NCI-H524 treated with DMSO at 0.1 percent for 48 hours (cell line): Measurements from ENCODE around the gene ALDH1A3.
"Not testable (repeated sequence)": the region's sequence is repeated elsewhere in the genome, so short reads cannot be mapped to it uniquely, and the experiment has no call there.

Experiments used
- DNase-seq: peaks from one replicate; lab custom pipeline; 2025; lab: John Stamatoyannopoulos, UW

Gene ALDH1A3

DNA sequence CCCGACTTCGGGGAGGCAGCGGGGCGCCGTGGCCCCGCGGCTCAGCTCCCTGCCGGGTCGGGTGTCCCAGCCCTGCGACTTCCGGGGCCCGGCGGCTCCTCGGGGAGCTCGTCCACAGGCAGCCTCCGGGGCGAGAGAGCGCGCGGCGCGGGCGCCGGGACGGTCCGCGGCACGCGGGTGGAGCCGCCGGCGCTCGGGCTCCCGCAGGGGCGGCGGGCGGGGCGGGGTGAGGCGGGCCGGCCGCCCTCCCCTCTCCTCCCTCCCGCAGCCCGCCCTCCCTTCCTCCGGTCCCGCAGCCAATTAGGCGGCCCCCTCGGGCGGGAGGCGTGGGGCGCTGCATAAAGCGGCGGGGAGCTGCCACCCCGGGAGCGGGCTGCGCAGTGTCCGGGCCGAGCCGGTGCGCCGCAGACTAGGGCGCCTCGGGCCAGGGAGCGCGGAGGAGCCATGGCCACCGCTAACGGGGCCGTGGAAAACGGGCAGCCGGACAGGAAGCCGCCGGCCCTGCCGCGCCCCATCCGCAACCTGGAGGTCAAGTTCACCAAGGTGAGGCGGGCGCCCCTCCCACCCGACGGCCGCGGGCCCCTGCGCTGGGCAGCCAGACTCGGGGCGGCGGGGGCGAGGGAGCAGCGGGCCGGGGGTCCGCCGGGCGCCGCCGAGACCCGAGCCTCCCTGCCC, at the start of gene ALDH1A3:
Gene ALDH1A3, plus strand, starts transcription at position 368 of the 675 bp plus-strand sequence. Its CDS starts 77 bp downstream, at position 445.
- DNase-seq, result no peak

DNA sequence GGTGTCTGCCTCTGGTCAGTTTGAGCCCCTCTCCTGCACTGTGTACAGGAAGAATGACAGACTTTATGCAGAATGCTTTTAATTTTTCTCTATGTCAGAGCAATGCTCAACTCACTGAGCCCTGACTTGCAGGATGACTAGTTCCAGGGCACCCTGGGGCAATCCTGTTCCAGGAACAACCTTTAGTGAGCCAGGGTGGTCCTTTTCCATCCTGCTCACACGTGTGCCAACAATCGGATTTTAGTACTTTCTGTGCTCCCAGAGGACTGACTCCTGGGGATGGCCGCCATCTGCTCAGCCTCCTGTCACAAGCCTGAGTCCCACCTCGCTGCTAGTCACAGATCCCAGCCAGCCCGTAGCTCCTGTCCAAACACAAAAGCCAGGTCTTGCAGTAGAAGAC, 48.2 kb upstream of the ALDH1A3 start:
- peak; percentile 74 for DNase-seq

- DNase-seq, result no peak
Measured at GRCh38 chr15:100832149-100832942, 47.3 kb upstream of the ALDH1A3 start.

- no peak for DNase-seq
Measured at GRCh38 chr15:100833417-100834389, 45.9 kb upstream of the ALDH1A3 start.

GRCh38 chr15:100834731-100835130, 44.9 kb upstream of the ALDH1A3 start:
- no peak for DNase-seq

GRCh38 chr15:100835636-100836035, 44.0 kb upstream of the ALDH1A3 start:
- DNase-seq, result no peak

GRCh38 chr15:100836501-100836900, 43.1 kb upstream of the ALDH1A3 start:
- DNase-seq, result no peak

DNA sequence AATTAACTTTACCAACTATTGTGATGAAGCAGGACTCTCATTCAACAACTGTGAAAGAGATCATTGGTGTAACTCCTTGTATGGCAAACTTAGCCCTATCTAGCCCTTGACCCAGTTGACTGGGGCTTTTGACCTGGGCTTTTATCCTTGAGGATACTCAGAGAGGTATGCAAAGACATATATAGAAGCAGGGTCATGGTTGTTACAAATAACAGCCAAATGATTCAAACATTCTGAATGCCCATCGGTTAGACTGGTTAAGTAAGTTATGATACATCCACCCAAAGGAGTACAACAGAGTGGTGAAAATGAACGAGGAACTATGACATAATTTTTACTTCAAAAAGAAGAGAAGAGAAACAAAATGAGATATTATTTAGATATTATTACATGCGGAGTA, 38.2 kb upstream of the ALDH1A3 start:
- no peak for DNase-seq

DNA sequence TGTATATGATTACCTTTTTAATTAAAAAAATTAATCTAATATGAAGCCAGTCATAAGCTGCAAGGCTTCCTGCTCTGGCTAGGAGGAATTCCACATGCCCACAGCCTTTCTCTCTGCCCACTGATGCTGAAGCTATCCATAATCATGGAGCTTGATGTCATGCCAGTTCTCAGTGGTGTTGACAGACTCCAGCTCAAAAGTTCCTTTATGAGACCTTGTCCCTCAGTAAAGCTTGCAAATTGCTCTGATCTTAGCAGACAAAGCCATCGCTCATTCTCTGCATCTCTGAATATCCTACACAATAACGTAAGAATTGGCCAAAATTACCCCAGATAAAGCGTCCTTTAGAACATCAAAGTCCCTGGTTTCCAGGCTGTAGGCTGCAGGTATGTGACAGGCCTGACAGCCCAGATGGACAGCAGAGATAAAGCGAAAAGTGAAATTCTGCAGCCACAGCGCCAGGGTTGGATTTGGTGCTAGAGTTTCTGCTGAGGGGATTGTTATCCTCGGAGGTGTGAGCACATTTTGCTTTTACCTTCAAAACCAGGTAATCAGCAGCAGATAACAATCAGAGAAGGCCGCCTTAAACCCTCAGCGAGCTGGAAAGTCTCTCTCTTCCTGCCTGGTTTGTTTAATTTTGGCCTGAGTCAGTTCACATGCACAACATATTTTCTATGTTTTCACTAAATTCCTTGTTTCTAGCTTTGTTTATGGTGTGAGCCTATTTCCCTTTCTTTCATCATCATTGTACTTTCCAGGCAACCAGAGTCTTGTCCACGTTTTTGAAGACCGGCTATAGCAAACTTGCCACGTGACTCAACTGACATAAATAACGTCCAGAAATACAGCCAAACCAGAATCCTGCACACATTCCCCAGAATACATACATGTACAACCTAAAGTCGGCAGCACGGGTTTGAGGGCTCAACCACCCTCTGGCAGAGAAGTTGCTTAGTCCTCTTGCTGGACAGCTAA, 36.6 kb upstream of the ALDH1A3 start:
- DNase-seq, result no peak

- DNase-seq, result no peak
Measured at GRCh38 chr15:100844167-100844566, 35.5 kb upstream of the ALDH1A3 start.

GRCh38 chr15:100844778-100845177, 34.9 kb upstream of the ALDH1A3 start:
- DNase-seq, result no peak

- no peak for DNase-seq
Measured at GRCh38 chr15:100847194-100847593, 32.4 kb upstream of the ALDH1A3 start.

GRCh38 chr15:100849021-100849854, 30.4 kb upstream of the ALDH1A3 start:
- peak; percentile 37 for DNase-seq

GRCh38 chr15:100849855-100850218, 29.8 kb upstream of the ALDH1A3 start:
- DNase-seq, result no peak

- not testable (repeated sequence) for DNase-seq
Measured at GRCh38 chr15:100851428-100852015, 28.1 kb upstream of the ALDH1A3 start.

DNA sequence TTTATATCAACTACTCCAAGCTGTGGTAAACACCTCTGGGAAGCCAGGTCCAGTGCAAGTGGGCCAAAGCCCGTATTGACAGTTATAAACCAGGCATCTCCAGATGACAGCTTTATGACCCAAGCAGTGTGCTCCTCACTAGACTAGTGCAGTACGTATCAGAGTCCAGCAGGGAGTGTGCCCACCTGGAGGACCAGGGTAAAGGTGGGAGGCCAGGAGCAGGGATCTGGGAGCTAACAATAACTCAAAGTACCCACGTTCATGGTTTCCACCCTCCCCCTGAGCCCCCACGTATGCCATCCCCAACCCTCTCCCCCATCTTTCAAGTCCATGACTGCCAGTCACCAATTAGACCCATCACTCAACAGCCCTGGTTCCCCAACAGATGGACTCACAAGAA, 27.0 kb upstream of the ALDH1A3 start:
- no peak for DNase-seq

DNA sequence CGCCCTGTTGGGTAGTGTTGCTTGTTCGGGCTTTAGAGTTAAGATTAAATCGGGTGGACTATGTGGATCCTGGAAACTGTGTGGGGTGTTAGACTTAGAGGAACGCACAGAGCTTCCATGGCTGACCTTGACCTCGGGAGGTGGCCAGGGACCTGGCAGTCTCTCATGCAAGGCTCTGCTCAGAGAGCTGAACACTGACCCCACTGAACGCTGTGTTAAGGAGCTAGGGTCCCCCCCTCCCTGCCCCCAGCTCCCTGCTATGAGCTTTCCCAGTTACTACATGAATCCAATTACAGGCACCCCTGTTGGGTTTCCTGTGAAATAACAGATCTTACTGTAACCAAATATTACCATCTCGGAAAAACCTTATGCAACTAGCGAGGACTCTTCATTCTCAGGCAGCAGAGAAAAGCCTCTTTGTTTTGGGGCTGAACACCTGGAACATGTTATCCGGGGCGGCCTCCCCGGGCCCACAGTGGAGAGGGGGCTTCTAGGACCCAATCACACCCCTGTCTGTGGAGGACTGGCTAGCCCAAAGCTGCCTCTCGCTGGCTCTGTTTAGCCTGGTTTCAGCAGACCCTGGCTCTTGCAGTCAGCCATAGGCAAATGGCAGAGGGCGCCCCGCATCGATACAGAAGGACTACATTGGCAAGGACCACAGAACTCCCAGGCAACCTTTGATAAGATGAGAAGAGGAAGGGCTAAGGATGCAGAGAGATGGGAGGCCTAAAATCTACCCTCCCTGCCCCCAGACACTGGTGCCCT, 25.8 kb upstream of the ALDH1A3 start:
- DNase-seq, result no peak

DNA sequence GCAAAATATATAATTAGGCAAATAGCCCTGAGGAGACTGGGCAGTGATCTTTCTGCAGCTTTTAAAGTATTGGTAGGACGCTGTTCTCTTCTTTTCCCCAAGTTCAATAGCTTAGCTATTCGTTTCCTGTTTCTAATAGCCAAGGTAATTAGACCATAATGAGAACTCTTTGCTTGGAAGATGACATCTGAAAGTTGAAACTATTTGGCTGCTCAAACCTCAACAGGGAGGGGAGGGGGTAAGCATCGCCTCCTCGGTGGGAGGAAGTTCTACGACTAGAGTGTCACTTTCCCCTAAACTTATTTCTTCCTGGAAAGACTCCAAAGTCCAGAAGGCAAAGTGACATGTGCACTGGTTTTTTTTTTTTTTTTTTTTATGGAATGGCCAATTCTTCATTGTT, 22.8 kb upstream of the ALDH1A3 start:
- no peak for DNase-seq

GRCh38 chr15:100858294-100858693, 21.3 kb upstream of the ALDH1A3 start:
- no peak for DNase-seq
